DMS79 (cell line): ENCODE data around the gene ZCCHC24.

Source experiments
- DNase-seq: peaks from one replicate; lab custom pipeline; 2025; lab: John Stamatoyannopoulos, UW

The ZCCHC24 gene

GRCh38 chr10:79397575-79398303 lies 47.7 kb downstream of the ZCCHC24 start:
- DNase-seq = no peak

- DNase-seq = no peak
These were observed 48.4 kb downstream of the ZCCHC24 start for GRCh38 chr10:79397051-79397450.

- no peak for DNase-seq
These were observed 48.9 kb downstream of the ZCCHC24 start for GRCh38 chr10:79396520-79396919.

GRCh38 chr10:79394664-79395063 lies 50.8 kb downstream of the ZCCHC24 start:
- DNase-seq = no peak

GRCh38 chr10:79393924-79394610 lies 51.4 kb downstream of the ZCCHC24 start:
- no peak for DNase-seq

GRCh38 chr10:79393221-79393923 lies 52.1 kb downstream of the ZCCHC24 start:
- no peak for DNase-seq

- no peak for DNase-seq
These were observed 52.8 kb downstream of the ZCCHC24 start for GRCh38 chr10:79392506-79393176.

GRCh38 chr10:79392020-79392398 lies 53.4 kb downstream of the ZCCHC24 start:
- no peak for DNase-seq

GRCh38 chr10:79391231-79392019 lies 54.0 kb downstream of the ZCCHC24 start:
- DNase-seq = no peak

GRCh38 chr10:79390551-79391229 lies 54.7 kb downstream of the ZCCHC24 start:
- no peak for DNase-seq

- DNase-seq = no peak
These were observed 55.4 kb downstream of the ZCCHC24 start for GRCh38 chr10:79390057-79390456.

GRCh38 chr10:79387974-79388850 lies 57.2 kb downstream of the ZCCHC24 start:
- DNase-seq = no peak

- DNase-seq = no peak
These were observed 57.9 kb downstream of the ZCCHC24 start for GRCh38 chr10:79387466-79387973.

GRCh38 chr10:79386637-79387465 lies 58.6 kb downstream of the ZCCHC24 start:
- no peak for DNase-seq

GRCh38 chr10:79385804-79386531 lies 59.5 kb downstream of the ZCCHC24 start:
- DNase-seq = no peak

GRCh38 chr10:79385392-79385795 lies 60.0 kb downstream of the ZCCHC24 start:
- DNase-seq = no peak

GRCh38 chr10:79384773-79385391 lies 60.5 kb downstream of the ZCCHC24 start:
- DNase-seq = no peak
